ENCODE measurements around the gene ADIRF. TPM values are rescaled to one million over a fixed set of nuclear protein-coding genes. Genes with fewer than 3 reads are reported as not detected.
"Not testable (repeated sequence)": the region's sequence is repeated elsewhere in the genome, so short reads cannot be mapped to it uniquely, and the experiment has no call there.

The ADIRF gene
- total RNA-seq, 1 donor from 2014 or later, result 882 TPM

DNA sequence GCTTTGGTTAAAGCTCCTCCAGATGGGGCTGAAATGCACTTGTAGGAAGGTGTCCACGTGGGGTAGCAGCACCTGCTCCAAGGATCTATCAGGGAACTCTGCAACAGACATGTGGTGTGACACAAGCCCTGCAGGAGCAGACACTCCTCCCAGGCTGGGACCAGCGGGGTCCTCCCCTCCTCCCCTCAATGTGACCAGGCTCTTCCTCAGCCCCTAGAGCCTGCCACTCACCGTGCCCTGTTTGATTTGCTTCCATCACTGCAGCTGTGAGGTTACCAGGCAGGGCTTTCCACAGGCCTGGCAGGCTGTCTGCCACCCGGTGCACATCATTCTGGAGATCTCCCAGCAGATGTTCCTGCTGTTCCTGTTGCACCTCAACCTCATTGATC lies 24.3 kb upstream of the ADIRF start:
- H3K9me3 ChIP-seq, result no peaks in the 10 kb centered on the region
- H3K27me3 ChIP-seq, result no peaks in the 10 kb centered on the region
- H3K4me3 ChIP-seq, result no peak overlapping the region
- H3K27ac ChIP-seq, result no peak overlapping the region
- TF ChIP-seq, protein P1, sequence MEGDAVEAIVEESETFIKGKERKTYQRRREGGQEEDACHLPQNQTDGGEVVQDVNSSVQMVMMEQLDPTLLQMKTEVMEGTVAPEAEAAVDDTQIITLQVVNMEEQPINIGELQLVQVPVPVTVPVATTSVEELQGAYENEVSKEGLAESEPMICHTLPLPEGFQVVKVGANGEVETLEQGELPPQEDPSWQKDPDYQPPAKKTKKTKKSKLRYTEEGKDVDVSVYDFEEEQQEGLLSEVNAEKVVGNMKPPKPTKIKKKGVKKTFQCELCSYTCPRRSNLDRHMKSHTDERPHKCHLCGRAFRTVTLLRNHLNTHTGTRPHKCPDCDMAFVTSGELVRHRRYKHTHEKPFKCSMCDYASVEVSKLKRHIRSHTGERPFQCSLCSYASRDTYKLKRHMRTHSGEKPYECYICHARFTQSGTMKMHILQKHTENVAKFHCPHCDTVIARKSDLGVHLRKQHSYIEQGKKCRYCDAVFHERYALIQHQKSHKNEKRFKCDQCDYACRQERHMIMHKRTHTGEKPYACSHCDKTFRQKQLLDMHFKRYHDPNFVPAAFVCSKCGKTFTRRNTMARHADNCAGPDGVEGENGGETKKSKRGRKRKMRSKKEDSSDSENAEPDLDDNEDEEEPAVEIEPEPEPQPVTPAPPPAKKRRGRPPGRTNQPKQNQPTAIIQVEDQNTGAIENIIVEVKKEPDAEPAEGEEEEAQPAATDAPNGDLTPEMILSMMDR (IDR thresholded peaks at IDR 0.05), result no peak
- no peaks in the 10 kb centered on the region for H3K36me3 ChIP-seq
- DNase-seq (ENCODE audit: low spot score in 2 of 2), result no peak
- intact Hi-C loops (cut with DNase I), result loop anchor here (5.0 kb wide), 1 partner anchor 113 kb away; no protein-coding TSS in a partner anchor
- peaks cover 7 to 24% of the 10 kb centered on the region in 2 donors for H3K4me1 ChIP-seq

DNA sequence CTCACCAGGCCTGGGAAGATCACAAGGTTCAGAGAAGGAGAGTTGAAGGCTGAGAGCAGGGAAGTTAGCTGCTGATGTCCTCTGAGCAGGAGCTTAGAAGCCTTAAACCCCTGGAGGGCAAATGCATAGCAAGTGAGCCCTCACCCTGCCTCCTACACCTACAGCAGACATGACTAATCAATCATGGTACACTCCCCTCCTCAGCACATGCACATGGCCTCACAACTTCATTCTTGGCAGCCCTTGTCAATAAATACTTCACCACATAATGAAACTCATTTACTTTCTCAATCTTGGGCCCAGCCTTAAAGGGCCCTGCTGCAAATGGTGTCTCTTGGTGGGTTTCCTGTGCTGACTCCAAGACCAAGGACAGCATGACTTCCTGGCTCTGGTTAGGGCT lies 23.8 kb upstream of the ADIRF start:
- Histone ChIP-seq H3K4me3 (no peak overlapping the region), H3K27ac (peak overlapping the region in 1 of 2 donors; percentile 49), H3K27me3 (no peaks in the 10 kb centered on the region), H3K36me3 (no peaks in the 10 kb centered on the region), H3K4me1 (peaks cover 7 to 23% of the 10 kb centered on the region in 2 donors), H3K9me3 (no peaks in the 10 kb centered on the region)
- DNase-seq (ENCODE audit: low spot score in 2 of 2), result peak in 1 of 2 donors; percentile 34
- TF ChIP-seq, protein P1 (IDR thresholded peaks at IDR 0.05), result no peak
- intact Hi-C loops (cut with DNase I), result loop anchor here (5.0 kb wide), 1 partner anchor 113 kb away; no protein-coding TSS in a partner anchor

DNA sequence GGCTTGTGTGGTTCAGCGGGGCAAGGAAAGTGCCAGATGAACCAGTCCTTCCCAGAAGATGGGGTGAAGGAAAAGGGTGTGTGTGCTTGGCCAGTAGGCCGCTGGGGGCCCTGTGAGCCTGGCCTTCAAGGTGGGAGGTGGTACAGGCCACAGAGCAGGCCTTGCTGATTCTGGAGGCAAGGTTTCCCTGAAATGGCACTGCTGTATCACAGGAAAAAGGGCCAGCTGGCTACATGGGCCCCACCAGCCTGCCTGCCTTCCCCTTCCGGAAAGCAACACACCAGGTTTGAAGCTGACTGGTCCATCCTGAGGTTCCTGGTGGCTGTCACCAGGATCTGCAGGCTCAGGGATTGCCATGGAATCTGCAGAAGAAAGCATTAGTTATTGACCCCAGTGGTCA lies 23.4 kb upstream of the ADIRF start:
- intact Hi-C loops (cut with DNase I), result loop anchor here (5.0 kb wide), 1 partner anchor 112 kb away; no protein-coding TSS in a partner anchor
- no peaks in the 10 kb centered on the region for H3K9me3 ChIP-seq
- peak overlapping the region; percentile 49 to 56 for H3K27ac ChIP-seq
- peaks cover 7 to 23% of the 10 kb centered on the region in 2 donors for H3K4me1 ChIP-seq
- no peaks in the 10 kb centered on the region for H3K27me3 ChIP-seq
- no peaks in the 10 kb centered on the region for H3K36me3 ChIP-seq
- peak overlapping the region in 1 of 2 donors; percentile 24 for H3K4me3 ChIP-seq
- peak in 1 of 2 donors; percentile 54 for DNase-seq (ENCODE audit: low spot score in 2 of 2)
- TF ChIP-seq, protein P1 (IDR thresholded peaks at IDR 0.05), result no peak

DNA sequence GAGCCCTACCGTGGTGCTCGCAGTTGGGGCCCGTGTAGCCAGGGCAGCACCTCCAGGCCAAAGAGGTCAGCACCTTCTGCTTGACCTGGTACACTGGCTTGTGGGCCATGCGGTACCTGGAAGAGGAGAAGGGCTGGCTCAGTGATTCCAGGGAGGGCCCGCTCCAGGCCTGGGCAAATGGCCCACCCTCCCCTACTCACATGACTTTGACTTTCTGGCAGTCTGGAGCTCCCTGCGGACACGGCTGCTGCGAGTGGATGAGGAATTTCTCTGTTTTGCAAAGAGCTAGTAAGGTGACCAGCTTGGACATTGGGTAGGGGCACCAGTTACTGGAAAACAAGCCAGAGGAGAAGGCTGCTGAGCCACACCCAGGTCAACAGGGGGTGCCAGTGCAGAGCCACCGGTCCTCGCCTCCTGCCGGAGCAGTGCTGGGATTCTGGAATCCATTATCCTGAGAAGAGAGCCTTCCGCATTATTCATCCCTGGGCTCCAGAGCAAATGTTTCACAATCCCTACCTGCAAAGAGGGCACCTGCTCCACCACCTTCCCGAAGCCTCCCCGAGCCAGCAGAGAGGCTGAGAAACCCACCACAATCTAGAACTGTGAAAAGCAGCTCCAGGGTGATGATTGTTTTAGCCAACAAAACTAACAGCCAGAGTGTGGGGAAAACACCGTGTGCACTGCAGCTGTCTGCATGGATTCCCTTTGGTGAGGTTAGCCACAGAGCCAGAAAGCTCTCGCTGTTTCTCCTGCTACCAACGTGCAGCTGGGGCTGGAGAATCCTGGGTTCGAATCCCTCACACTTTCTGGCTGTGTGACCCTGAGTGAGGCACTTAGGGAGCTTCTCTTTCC lies 22.7 kb upstream of the ADIRF start:
- Histone ChIP-seq H3K36me3 (no peaks in the 10 kb centered on the region), H3K4me1 (peaks cover 7 to 23% of the 10 kb centered on the region in 2 donors), H3K9me3 (no peaks in the 10 kb centered on the region), H3K27me3 (no peaks in the 10 kb centered on the region), H3K4me3 (peak overlapping the region in 1 of 2 donors; percentile 24), H3K27ac (peak overlapping the region; percentile 49 to 56)
- intact Hi-C loops (cut with DNase I), result no loop called here
- TF ChIP-seq, protein P1 (IDR thresholded peaks at IDR 0.05), result peak in 2 of 3 experiments; percentile 30 to 45
- DNase-seq (ENCODE audit: low spot score in 2 of 2), result peak in 1 of 2 donors; percentile 73

DNA sequence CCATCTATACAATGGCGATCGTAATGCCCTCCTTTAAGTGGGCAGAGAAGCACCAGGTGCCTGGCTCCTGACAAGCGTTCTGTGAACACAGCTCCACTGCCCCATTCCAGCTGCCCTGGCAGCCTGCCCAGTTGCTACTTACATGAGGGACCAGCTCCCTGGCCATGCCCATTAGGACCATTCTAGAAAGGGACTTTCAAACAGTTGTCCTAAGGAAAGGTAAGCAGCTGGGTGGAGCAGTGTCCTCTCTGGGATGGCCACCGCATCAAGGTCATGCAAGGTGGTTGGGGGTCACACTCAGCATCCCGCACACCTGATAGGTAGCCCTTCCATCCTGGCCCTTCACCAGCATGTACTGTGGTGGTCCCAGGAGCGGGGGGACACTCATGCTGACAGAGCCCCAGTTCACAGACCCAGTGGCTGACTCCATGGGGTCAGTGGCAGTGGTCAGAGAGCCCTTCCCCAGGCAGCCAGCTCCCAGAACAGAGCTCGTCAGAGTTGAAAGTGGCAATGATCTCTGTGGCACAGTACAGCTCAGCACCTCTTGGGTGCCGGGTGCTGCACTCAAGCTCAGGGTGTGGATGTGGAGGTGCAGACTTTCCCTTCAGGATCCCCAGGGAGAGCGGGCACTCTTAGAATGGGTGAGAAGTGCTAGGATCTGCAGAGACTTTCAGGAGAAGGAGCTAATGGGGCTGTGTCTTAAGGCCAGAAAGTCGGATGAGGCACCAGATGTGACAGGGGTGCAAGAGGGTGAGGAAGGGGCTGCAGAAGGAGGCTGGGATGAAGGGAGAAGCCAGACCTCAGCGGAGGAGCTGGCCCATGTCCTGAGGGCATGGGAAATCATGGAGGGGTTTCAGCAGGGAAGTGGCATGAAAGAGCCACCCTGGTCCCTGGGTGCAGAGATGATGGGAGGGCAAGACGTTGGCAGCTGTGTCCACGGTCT lies 21.8 kb upstream of the ADIRF start:
- intact Hi-C loops (cut with DNase I), result no loop called here
- Histone ChIP-seq H3K27me3 (no peaks in the 10 kb centered on the region), H3K36me3 (no peaks in the 10 kb centered on the region), H3K4me1 (peaks cover 7 to 27% of the 10 kb centered on the region in 2 donors), H3K4me3 (peak overlapping the region in 1 of 2 donors; percentile 24), H3K9me3 (no peaks in the 10 kb centered on the region), H3K27ac (peak overlapping the region in 1 of 2 donors; percentile 49)
- peak in 1 of 2 donors; percentile 77 for DNase-seq (ENCODE audit: low spot score in 2 of 2)
- TF ChIP-seq, protein P1 (IDR thresholded peaks at IDR 0.05), result no peak

DNA sequence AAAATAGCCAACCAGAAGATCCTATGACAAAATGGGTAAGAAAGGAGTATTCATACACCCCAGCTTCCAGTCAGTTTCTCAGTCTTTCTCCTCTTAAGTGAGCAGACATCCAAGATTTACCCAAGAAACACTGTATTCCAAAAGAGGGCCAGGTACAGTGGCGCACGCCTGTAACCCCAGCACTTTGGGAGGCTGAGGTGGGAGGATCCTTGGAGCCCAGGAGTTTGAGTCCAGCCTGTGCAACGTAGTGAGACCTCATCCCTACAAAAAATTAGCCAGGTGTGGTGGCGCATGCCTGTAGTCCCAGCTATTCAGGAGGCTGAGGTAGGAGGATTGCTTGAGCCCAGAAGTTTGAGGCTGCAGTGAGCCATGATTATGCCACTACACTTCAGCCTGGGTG lies 20.5 kb upstream of the ADIRF start:
- H3K9me3 ChIP-seq; H3K4me3 ChIP-seq; H3K36me3 ChIP-seq; H3K27me3 ChIP-seq; intact Hi-C loops (cut with DNase I); H3K27ac ChIP-seq: not testable (repeated sequence)
- peak in 1 of 2 donors; percentile 27 for DNase-seq (ENCODE audit: low spot score in 2 of 2)
- H3K4me1 ChIP-seq, result peaks cover 8 to 32% of the 10 kb centered on the region in 2 donors
